HG02623 (cell line): ENCODE measurements around the gene DENND1A.

Experiments
- ATAC-seq: cut with Tn5 transposase; IDR thresholded peaks from one replicate; pipeline ENCODE4 v1.9.1; 2021; ENCODE audit warnings: moderate library complexity; ENCODE audit not compliant: unreplicated experiment

Gene DENND1A

DNA sequence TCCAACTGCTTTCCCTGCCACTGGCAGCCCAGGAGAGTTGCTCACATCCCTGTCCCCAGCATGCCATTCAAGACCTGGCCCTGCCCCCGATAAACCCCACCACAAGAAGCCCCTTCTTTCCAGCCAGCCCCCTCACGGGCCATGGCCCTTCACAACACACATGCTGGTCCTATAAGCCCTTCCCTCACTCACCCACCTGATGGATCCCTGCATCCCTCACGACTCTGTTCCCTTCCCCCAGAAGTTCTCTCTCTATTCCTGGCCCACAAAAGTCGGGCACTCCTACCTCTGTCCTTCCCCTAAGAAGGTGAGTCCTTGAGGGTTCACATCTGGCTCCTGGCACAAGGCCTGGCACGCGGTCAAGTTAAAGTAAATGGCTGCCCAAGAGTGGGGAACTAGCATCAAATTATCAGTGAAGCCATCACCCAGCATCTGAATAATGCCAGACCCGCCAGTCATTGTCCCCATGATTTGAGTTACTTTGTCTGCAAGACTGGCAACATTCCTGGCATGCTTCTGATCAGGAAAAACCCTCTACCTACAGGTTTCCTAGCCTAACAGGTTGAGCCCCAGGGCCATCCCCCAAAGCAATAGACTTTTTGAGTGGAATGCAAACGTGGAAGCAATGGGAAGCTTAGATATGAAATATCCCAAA is 508.0 kb downstream of the DENND1A start:
- no peak for ATAC-seq

DNA sequence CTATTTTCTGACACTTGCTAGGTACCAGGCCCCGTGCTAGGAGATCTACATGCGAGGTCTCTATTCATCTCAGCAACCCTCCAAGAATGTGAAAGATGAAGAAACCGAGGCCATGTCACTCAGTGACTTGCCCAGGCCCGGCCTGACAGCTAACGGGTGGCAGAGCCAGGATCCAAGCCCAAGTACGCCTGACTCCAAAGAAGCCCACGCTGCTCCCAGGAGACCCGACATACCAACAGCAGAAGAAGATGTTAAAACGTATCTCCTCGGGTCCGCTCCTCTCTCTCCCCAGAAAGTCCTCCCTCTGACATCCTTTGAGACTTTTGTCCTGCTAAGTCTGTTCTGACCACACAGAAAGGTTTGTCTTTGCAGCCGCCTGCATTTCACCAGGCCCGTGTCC is 508.7 kb downstream of the DENND1A start:
- no peak for ATAC-seq

DNA sequence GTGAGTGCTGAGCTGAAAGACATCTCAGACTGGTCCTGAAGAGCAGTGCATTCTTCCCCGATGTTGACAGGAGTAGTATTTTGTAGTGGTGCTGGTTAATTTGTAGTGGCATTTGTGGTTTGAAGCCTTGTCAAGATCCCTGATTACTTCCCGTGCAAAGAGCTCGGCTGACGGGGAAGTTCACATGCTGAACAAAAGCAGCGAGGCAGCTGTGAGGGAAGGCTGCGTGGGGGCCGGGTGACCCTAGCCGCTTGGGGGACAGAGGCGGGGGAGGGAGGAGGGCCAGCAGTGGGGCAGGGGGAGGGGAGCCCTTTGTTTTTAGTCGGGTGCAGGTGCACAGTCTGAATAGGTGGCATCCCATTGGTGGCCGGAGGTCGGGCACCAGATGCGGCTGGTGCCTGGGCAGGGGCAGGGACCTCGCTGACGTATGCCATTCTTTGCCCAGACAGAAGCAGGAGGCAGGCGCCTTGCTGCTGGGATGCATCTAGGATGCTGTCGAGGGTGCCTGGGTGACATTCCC is 509.3 kb downstream of the DENND1A start:
- ATAC-seq: no peak

GRCh38 chr9:123419721-123420591 is 510.0 kb downstream of the DENND1A start:
- ATAC-seq: no peak

- no peak for ATAC-seq
These were observed 510.8 kb downstream of the DENND1A start for GRCh38 chr9:123419091-123419490.

DNA sequence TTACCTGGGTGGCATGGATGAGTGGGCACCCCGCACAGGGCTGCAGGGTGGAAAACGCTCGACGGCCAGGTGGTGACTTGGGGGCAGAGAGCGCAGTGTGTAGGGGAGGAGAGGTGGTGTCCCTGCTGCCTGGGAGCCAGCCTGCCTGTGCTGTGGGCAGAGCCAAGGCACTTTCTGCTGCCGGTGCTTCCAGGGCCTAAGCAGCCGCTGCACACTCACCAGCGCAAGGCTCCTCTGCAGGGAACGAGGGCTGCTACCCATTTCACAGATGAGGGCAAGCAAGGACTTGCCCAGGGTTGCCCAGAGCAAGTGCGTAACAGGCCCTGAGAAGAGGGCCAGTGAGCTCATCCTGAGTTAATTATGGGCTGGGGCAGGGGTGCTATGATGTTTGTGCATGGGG is 511.4 kb downstream of the DENND1A start:
- ATAC-seq: no peak

DNA sequence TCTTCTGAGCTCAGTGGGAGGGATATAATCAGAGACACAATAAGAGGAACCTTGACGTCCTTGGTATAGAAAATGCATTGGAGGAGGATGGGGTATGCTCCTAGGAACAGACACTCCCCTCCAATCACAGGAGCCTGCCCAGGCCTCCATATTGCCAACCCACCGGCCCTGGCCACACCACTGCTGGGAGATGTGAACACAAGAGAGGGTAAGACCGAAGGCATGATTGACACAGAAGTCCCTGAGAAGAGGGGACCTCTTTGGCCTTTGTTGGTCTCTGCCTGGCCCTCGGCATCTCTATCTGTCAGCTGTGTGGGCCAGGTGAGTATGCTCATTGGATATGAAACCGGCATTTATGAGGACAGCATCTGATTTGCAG is 511.9 kb downstream of the DENND1A start:
- ATAC-seq: no peak

DNA sequence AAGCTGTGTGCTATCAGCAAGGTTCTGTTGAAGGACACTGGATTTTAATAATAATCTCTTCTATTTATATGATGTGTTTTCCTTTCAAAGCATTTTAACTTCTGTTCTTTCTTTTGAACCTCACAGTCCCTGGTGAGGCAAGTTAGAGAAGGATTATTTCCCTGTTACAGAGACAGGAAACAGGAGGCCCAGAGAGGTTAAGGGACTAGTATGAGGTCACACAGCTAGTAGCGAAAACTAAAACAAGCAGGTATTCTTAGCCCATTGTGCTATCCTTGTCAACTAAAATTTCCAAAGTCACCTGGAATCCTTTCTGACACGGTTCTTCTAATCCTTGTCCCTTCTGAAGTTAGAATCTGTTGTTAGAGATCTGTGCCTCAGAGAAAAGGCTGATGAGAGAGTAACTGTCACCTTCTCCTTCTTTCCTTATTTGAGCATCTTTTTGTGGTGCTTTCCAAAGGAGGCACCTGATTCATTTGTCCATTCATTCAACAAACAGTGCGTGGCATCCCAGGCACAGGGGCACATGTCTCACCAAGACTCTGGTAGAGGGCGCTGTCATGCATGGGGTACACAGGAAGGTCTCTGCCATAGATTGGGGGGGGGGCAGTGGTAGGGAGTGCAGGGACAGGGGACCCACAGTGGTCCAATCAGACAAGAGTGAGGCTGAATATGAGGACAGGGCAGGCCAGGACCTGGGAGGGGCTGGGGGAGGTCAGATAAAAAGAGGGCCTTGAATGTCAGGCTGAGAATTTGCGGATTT is 512.5 kb downstream of the DENND1A start:
- no peak for ATAC-seq

DNA sequence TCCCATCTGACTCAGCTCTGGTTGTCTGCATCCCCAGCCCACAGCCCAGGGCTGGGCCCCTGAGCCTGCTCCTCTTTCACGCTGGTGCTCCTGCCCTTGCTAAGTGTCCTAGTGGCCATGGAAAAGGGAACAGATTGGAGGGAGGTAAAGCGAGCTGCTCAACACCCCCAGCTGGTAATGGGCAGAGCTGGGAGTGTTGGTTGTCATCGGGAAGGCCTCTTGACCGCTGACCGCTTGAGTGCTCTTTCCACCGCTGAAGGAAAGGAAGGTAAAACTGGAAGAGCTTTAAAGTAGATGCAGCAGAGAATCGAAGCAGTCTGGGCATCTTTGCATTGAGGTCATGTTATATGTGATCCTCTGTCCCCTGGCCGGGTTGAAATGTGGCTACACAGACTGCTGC is 513.8 kb downstream of the DENND1A start:
- ATAC-seq: no peak

DNA sequence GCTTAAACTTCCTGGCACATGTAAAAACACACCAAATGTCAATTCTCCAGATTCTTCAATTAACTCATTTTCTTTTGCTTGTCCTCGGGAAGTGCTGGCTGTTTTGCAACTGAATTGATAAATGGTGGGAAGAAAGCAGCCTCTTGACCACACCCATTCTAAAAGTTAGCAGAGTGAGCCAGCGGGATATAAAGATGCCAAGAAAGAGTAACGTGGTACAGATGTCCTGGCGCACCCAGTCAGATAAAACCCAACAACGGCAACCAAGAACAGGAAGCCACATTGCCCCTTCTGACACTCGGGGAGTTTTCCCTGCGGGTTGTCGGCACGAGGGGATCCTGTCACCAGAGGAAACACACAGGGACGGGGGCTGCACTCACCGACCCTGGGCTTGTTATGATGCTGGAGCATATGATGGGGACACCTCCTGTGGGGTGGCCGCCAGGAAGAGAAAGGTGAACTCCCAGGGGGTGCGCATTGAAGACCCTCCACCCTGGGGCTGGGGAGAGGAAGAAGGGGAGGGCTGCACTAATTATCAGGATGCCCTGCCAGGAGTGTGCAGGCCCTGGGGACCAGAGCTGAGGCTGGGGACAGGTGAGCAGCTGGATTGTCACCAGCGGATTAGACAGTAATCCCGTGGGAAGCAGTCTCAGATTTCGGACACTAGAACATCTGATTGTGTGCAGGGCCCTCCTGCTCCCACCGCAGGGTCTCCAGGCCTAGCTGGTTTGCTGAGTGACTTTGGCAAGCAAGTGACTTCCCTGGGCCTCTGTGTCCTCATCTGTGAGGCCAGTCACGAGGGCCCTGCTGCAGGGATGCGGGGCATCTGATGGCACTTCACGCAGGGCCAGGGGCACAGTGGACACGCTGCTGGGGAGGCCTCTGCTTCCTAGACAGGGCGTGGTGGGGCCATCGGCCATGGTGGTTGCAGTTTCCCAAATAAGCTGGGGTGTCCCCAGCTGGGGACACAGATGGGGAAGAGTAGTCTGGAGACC is 514.7 kb downstream of the DENND1A start:
- no peak for ATAC-seq

DNA sequence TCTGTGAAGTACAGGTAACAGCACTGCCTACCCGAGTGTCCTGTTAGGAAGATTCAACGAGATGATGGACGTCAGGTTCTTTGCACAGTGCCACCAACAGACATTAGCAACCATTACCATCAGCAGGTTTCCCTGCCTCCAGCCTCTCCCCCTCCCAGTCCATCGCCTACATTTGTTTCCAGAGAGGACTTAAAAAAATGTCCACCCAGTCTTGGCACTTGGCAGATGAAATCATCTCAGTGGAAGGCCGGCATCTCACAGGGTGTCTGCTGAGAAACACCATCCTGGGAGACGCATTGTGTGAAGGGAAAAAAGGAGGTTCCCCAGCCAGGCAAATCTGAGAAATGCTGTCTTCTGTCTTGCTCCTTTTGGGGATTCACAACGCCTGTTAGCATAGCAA is 515.7 kb downstream of the DENND1A start:
- ATAC-seq: no peak

GRCh38 chr9:123412171-123412820 is 517.6 kb downstream of the DENND1A start:
- no peak for ATAC-seq

GRCh38 chr9:123411636-123412035 is 518.3 kb downstream of the DENND1A start:
- ATAC-seq: no peak

DNA sequence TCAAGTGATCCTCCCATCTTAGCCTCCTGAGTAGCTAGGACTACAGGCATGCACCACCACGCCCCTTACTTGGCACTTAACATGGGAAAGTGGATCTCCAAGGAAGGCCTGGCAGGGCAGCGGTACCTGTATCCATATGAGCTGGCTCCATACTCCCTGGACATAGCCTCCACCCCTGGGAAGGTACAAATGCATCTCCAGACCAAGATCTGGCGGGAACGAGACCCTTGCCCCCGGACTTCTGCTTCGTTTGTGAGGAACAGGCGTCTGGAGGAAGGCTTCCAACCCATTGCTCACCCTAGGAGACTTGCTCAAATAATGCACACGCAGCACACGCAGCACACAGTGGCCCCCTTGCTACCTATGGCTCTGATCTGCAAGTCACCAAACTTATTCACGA is 518.7 kb downstream of the DENND1A start:
- no peak for ATAC-seq

- ATAC-seq: no peak
These were observed 519.5 kb downstream of the DENND1A start for GRCh38 chr9:123410281-123410910.

GRCh38 chr9:123408313-123409262 is 521.3 kb downstream of the DENND1A start:
- ATAC-seq: no peak

GRCh38 chr9:123407217-123407851 is 522.6 kb downstream of the DENND1A start:
- ATAC-seq: no peak
